Large intestine (tissue), 12 donors: ENCODE data around the gene RAN. TPM values are rescaled to one million over a fixed set of nuclear protein-coding genes. Genes with fewer than 3 reads are reported as not detected.

Source experiments
- DNase-seq, 2 donors: peaks; one replicate each; pipeline versions ENCODE4 v3.0.0 to v3.0.0-alpha.2; 2013
- H3K27ac ChIP-seq: one replicate; pipeline ENCODE4 v1.5.1; 2013; ENCODE audit warnings: low read length
- H3K27me3 ChIP-seq: 2 replicates; pipeline ENCODE4 v1.6.1; 2013; ENCODE audit warnings: low read length; ENCODE audit not compliant: control insufficient read depth, insufficient read depth
- H3K36me3 ChIP-seq: 2 replicates; pipeline ENCODE4 v1.6.1; 2013; ENCODE audit warnings: low read length; ENCODE audit not compliant: control insufficient read depth, insufficient read depth
- H3K4me1 ChIP-seq: one replicate; pipeline ENCODE4 v1.6.1; 2013; ENCODE audit warnings: low read length; ENCODE audit not compliant: control insufficient read depth, insufficient read depth
- H3K4me3 ChIP-seq: one replicate; pipeline ENCODE4 v1.5.1; 2013; ENCODE audit warnings: low read length
- H3K9me3 ChIP-seq: one replicate; pipeline ENCODE4 v1.6.1; 2013; ENCODE audit warnings: mild to moderate bottlenecking, low read depth, low read length, moderate library complexity; ENCODE audit not compliant: control insufficient read depth
- WGBS: methylation state at CpG from one replicate; pipeline ENCODE4 v1.1.5; 2013; ENCODE audit warnings: low lambda C conversion rate; ENCODE audit not compliant: insufficient coverage; 5-methylcytosine and 5-hydroxymethylcytosine counted together
- long read RNA-seq, 11 donors: transcript quantifications; one replicate each; lab custom pipeline, GENCODE V29; 2026
- polyA plus RNA-seq: library from polyadenylated mRNA; unstranded; fragments of 120-200 nt; gene quantifications from one replicate; pipeline ENCODE4 v1.2.1, GENCODE V29; 2013

RAN gene
- polyA plus RNA-seq = 554 TPM
- long read RNA-seq, donor 1, transcript RAN-212 (7 exons, 2,661 nt) = major isoform, 83 of 316 reads
- long read RNA-seq, donor 1, transcript RAN-202 (6 exons, 1,530 nt) = minor isoform, 7 of 316 reads
- long read RNA-seq, donor 1, partial matches to known transcripts = 218 of 316 reads
- long read RNA-seq, donor 1, other reads (novel, unspliced or antisense) = 6 of 316 reads
- long read RNA-seq, donor 2, transcript RAN-212 (7 exons, 2,661 nt) = major isoform, 191 of 596 reads
- long read RNA-seq, donor 2, transcript RAN-202 (6 exons, 1,530 nt) = minor isoform, 20 of 596 reads
- long read RNA-seq, donor 2, partial matches to known transcripts = 371 of 596 reads
- long read RNA-seq, donor 2, other reads (novel, unspliced or antisense) = 9 of 596 reads
- long read RNA-seq, donor 3 = 0 reads
- long read RNA-seq, donor 4, transcript RAN-212 (7 exons, 2,661 nt) = major isoform, 23 of 62 reads
- long read RNA-seq, donor 4, transcript RAN-202 (6 exons, 1,530 nt) = minor isoform, 5 of 62 reads
- long read RNA-seq, donor 4, partial matches to known transcripts = 34 of 62 reads
- long read RNA-seq, donor 4, other reads (novel, unspliced or antisense) = 0 of 62 reads
- long read RNA-seq, donor 5, transcript RAN-202 (6 exons, 1,530 nt) = minor isoform, 12 of 189 reads
- long read RNA-seq, donor 5, transcript RAN-212 (7 exons, 2,661 nt) = major isoform, 71 of 189 reads
- long read RNA-seq, donor 5, partial matches to known transcripts = 104 of 189 reads
- long read RNA-seq, donor 5, other reads (novel, unspliced or antisense) = 0 of 189 reads
- long read RNA-seq, donor 6, transcript RAN-212 (7 exons, 2,661 nt) = major isoform, 157 of 262 reads
- long read RNA-seq, donor 6, transcript RAN-203 (6 exons, 2,455 nt) = minor isoform, 5 of 262 reads
- long read RNA-seq, donor 6, transcript RAN-202 (6 exons, 1,530 nt) = minor isoform, 21 of 262 reads
- long read RNA-seq, donor 6, partial matches to known transcripts = 74 of 262 reads
- long read RNA-seq, donor 6, other reads (novel, unspliced or antisense) = 5 of 262 reads
- long read RNA-seq, donor 7, transcript RAN-202 (6 exons, 1,530 nt) = minor isoform, 9 of 322 reads
- long read RNA-seq, donor 7, transcript RAN-212 (7 exons, 2,661 nt) = major isoform, 75 of 322 reads
- long read RNA-seq, donor 7, partial matches to known transcripts = 231 of 322 reads
- long read RNA-seq, donor 7, other reads (novel, unspliced or antisense) = 5 of 322 reads
- long read RNA-seq, donor 8, transcript RAN-212 (7 exons, 2,661 nt) = major isoform, 252 of 873 reads
- long read RNA-seq, donor 8, transcript RAN-202 (6 exons, 1,530 nt) = minor isoform, 23 of 873 reads
- long read RNA-seq, donor 8, transcript RAN-203 (6 exons, 2,455 nt) = minor isoform, 11 of 873 reads
- long read RNA-seq, donor 8, partial matches to known transcripts = 560 of 873 reads
- long read RNA-seq, donor 8, other reads (novel, unspliced or antisense) = 26 of 873 reads
- long read RNA-seq, donor 9, transcript RAN-203 (6 exons, 2,455 nt) = minor isoform, 6 of 731 reads
- long read RNA-seq, donor 9, transcript RAN-202 (6 exons, 1,530 nt) = minor isoform, 12 of 731 reads
- long read RNA-seq, donor 9, transcript RAN-212 (7 exons, 2,661 nt) = major isoform, 201 of 731 reads
- long read RNA-seq, donor 9, partial matches to known transcripts = 496 of 731 reads
- long read RNA-seq, donor 9, other reads (novel, unspliced or antisense) = 16 of 731 reads
- long read RNA-seq, donor 10, transcript RAN-212 (7 exons, 2,661 nt) = major isoform, 223 of 720 reads
- long read RNA-seq, donor 10, transcript RAN-202 (6 exons, 1,530 nt) = minor isoform, 23 of 720 reads
- long read RNA-seq, donor 10, partial matches to known transcripts = 469 of 720 reads
- long read RNA-seq, donor 10, other reads (novel, unspliced or antisense) = 0 of 720 reads
- long read RNA-seq, donor 11, transcript RAN-202 (6 exons, 1,530 nt) = minor isoform, 18 of 287 reads
- long read RNA-seq, donor 11, transcript RAN-212 (7 exons, 2,661 nt) = major isoform, 164 of 287 reads
- long read RNA-seq, donor 11, partial matches to known transcripts = 98 of 287 reads
- long read RNA-seq, donor 11, other reads (novel, unspliced or antisense) = 6 of 287 reads

- H3K27me3 ChIP-seq = no peaks in the 10 kb centered on the region
- H3K27ac ChIP-seq = peak within 1 kb of the TSS; percentile 87
- peaks cover 15% of the 10 kb centered on the region for H3K4me1 ChIP-seq
- H3K9me3 ChIP-seq = no peaks in the 10 kb centered on the region
- peak within 1 kb of the TSS; percentile 70 for H3K4me3 ChIP-seq
- peaks cover 36% of the 10 kb centered on the region for H3K36me3 ChIP-seq
- WGBS = no CpG with 5 or more reads among the region's 118 CpGs
- DNase-seq = peak; percentile 96 to 97
These were observed at the start of gene RAN for GRCh38 chr12:130871286-130872178. Gene RAN (plus strand): TSS chr12:130872066. CDS start chr12:130872594, 528 bp downstream.

GRCh38 chr12:130825771-130826150, 46.1 kb upstream of the RAN start:
- WGBS = no CpG with 5 or more reads among the region's 6 CpGs

GRCh38 chr12:130826151-130826801, 45.6 kb upstream of the RAN start:
- Histone ChIP-seq H3K27me3 (no peaks in the 10 kb centered on the region), H3K4me1 (peaks cover 12% of the 10 kb centered on the region), H3K27ac (no peak overlapping the region), H3K4me3 (no peak overlapping the region), H3K36me3 (peaks cover 11% of the 10 kb centered on the region), H3K9me3 (peaks cover 4% of the 10 kb centered on the region)
- DNase-seq = peak; percentile 43 to 49
- WGBS = no CpG with 5 or more reads among the region's 21 CpGs

More at GRCh38 chr12:130825771-130826150, 46.1 kb upstream of the RAN start:
- H3K36me3 ChIP-seq = peaks cover 14% of the 10 kb centered on the region
- no peaks in the 10 kb centered on the region for H3K27me3 ChIP-seq
- H3K9me3 ChIP-seq = peaks cover 4% of the 10 kb centered on the region
- H3K27ac ChIP-seq = no peak overlapping the region
- H3K4me3 ChIP-seq = no peak overlapping the region
- DNase-seq = no peak
- H3K4me1 ChIP-seq = peaks cover 11% of the 10 kb centered on the region

- H3K4me1 ChIP-seq = peaks cover 21% of the 10 kb centered on the region
- H3K36me3 ChIP-seq = peaks cover 11% of the 10 kb centered on the region
- DNase-seq = peak in 1 of 2 donors; percentile 54
- H3K9me3 ChIP-seq = peaks cover 4% of the 10 kb centered on the region
- no peaks in the 10 kb centered on the region for H3K27me3 ChIP-seq
- peak overlapping the region; percentile 77 for H3K27ac ChIP-seq
- no CpG with 5 or more reads among the region's 3 CpGs for WGBS
- no peak overlapping the region for H3K4me3 ChIP-seq
These were observed 44.4 kb upstream of the RAN start for GRCh38 chr12:130827432-130827831.

- peaks cover 35% of the 10 kb centered on the region for H3K4me1 ChIP-seq
These were observed 43.0 kb upstream of the RAN start for GRCh38 chr12:130828895-130829294.

GRCh38 chr12:130829391-130830245, 42.2 kb upstream of the RAN start:
- Histone ChIP-seq H3K4me3 (no peak overlapping the region), H3K27me3 (no peaks in the 10 kb centered on the region), H3K27ac (no peak overlapping the region), H3K9me3 (peaks cover 4% of the 10 kb centered on the region), H3K36me3 (no peaks in the 10 kb centered on the region), H3K4me1 (peaks cover 36% of the 10 kb centered on the region)
- no peak for DNase-seq
- no CpG with 5 or more reads among the region's 17 CpGs for WGBS

More at GRCh38 chr12:130828895-130829294, 43.0 kb upstream of the RAN start:
- Histone ChIP-seq H3K4me3 (no peak overlapping the region), H3K36me3 (no peaks in the 10 kb centered on the region), H3K9me3 (peaks cover 4% of the 10 kb centered on the region), H3K27ac (no peak overlapping the region), H3K27me3 (no peaks in the 10 kb centered on the region)
- DNase-seq = no peak
- WGBS = no CpG with 5 or more reads among the region's 8 CpGs

GRCh38 chr12:130830246-130830551, 41.7 kb upstream of the RAN start:
- no peak for DNase-seq
- Histone ChIP-seq H3K4me3 (no peak overlapping the region), H3K36me3 (no peaks in the 10 kb centered on the region), H3K4me1 (peaks cover 36% of the 10 kb centered on the region), H3K9me3 (peaks cover 4% of the 10 kb centered on the region), H3K27me3 (no peaks in the 10 kb centered on the region), H3K27ac (peak overlapping the region; percentile 50)
- WGBS = 78% methylated on average over 4 of the region's 14 CpGs
